ENCODE results near the gene MAP10. TPM values are rescaled to one million over a fixed set of nuclear protein-coding genes. Genes with fewer than 3 reads are reported as not detected.
A peak's percentile ranks its signal among the peaks of the same experiment; 100 is the strongest.

MAP10 gene
- total RNA-seq, 1 experiment from 2014 or later, result 6.9 TPM

GRCh38 chr1:232853994-232854797 is 49.0 kb downstream of the MAP10 start:
- peak; percentile 97 for DNase-seq (ENCODE audit: low read depth)

GRCh38 chr1:232854798-232855159 is 49.6 kb downstream of the MAP10 start:
- DNase-seq (ENCODE audit: low read depth), result peak; percentile 55

GRCh38 chr1:232856541-232856940 is 51.3 kb downstream of the MAP10 start:
- DNase-seq (ENCODE audit: low read depth), result no peak

Other genes with a start within 250 kb of the MAP10 start
- 25.5 and 45.0 TPM in 2 replicates for gene SIPA1L2, start 175.3 kb upstream of the MAP10 start, total RNA-seq (2014; rRNA removed; shearing (Covaris generic))
- 67.2 and 92.3 TPM in 2 replicates for gene NTPCR, start 145.2 kb downstream of the MAP10 start, total RNA-seq (2014; rRNA removed; shearing (Covaris generic))